OCI-LY3 (cell line): ENCODE measurements around the gene ERN1.

Experiments used
- EZH2phosphoT487 ChIP-seq: fragments of 200-600 bp; shearing (Covaris generic); IDR thresholded peaks from 2 replicates; pipeline ENCODE4 v1.6.1; 2018; ENCODE audit warnings: antibody characterized with exemption, mixed run types, low read depth
- TF ChIP-seq, protein P1 (sequence below): fragments of 200-600, 300-600 bp; sonication (generic); IDR thresholded peaks from 2 replicates; pipeline ENCODE4 v1.5.1; 2014; ENCODE audit warnings: antibody characterized with exemption, low read length, low read depth

DNA sequence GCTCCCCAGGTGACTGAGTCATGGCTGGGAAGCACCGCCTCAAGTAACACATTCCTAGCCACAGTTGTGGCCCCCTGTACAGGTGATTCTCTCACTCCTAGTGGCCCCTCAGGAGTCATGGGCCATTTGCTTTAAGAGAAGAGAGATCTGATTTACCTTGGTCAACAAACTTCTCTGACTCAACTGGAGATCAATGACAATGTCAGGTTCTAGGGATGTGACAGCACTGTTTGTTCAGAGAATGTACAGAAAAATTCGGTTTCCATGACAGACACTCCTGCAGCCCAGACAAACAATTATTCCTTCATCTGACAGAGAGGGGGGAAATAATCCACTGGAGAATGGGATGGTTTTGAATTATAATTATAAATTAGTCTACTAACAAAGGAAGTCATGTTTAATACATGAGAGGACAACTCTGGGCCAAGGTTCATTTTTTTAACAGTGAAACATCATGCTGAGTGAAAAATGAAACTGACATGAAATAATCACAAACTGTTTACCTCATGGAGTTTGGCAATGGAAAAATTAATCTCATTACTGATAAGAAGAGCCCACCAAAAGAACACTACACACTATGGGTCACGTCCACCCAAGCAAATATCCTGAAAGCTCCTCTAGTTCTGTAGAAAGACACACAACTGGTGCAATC, 9.7 kb downstream of the ERN1 start:
- TF ChIP-seq, protein P1, sequence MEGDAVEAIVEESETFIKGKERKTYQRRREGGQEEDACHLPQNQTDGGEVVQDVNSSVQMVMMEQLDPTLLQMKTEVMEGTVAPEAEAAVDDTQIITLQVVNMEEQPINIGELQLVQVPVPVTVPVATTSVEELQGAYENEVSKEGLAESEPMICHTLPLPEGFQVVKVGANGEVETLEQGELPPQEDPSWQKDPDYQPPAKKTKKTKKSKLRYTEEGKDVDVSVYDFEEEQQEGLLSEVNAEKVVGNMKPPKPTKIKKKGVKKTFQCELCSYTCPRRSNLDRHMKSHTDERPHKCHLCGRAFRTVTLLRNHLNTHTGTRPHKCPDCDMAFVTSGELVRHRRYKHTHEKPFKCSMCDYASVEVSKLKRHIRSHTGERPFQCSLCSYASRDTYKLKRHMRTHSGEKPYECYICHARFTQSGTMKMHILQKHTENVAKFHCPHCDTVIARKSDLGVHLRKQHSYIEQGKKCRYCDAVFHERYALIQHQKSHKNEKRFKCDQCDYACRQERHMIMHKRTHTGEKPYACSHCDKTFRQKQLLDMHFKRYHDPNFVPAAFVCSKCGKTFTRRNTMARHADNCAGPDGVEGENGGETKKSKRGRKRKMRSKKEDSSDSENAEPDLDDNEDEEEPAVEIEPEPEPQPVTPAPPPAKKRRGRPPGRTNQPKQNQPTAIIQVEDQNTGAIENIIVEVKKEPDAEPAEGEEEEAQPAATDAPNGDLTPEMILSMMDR, result no peak
- no peak for TF ChIP-seq EZH2phosphoT487
